ENCODE measurements around the gene USP24.
"Not testable (repeated sequence)": the region's sequence is repeated elsewhere in the genome, so short reads cannot be mapped to it uniquely, and the experiment has no call there.

Gene USP24

DNA sequence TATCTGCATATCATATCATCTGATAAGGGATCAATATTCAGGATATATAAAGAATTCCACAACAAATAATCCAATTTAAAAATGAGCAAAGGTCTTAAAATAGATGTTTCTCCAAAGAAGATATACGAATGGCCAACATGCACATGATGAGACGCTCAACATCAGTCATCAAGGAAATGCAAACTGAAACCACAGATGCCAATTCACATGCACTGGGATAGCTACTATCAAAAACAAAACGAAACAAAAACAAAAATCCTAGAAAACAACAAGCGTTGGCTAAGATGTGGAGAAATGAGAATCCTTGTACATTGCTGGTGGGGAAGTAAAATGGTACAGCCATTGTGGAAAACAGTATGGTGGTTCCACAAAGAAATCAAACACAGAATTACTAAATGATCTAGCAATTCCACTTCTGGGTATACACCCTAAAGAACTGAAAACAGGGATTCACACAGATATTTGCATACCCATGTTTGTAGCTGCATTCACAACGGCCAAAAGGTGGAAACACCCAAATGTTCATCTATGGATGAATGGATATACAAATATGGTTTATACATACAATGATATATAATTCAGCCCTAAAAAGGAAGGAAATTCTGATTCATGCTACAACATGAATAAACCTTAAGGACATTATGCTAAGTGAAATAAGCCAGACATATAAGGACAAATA lies 96.4 kb downstream of the USP24 start:
- DNase-seq (ENCODE audit: low read depth in 2 of 2): no peak

DNA sequence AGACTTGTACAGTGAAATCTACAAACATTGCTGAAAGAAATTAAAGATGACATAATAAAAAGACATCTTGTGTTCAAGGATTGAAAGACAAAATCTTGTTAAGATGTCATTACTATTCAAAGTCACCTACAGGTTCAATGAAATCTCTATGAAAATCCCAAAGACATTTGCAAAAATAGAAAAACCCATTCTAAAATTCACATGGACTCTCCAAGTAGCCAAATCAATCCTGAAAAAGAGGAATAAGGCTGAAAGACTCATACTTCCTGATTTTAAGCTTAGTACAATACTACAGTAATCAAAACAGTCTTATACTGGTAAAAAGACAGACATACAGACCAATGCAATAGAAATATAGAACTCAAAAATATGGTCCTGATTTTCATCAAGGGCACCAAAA lies 97.2 kb downstream of the USP24 start:
- no peak for DNase-seq (ENCODE audit: low read depth in 2 of 2)

DNA sequence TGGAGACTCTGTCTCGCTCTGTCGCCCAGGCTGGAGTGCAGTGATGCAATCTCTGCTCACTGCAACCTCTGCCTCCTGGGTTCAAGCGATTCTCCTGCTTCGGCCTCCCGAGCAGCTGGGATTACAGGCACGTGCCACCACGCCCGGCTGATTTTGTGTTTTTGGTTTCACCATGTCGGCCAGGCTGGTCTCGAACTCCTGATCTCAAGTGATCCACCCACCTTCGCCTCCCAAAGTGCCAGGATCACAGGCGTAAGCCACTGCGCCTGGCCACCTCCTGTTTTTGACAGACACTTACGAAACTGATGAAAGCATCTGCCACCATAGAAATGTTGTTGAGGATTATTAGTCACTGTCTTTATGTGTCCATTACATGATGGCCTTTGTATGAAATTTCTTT lies 106.2 kb downstream of the USP24 start:
- not testable (repeated sequence) for DNase-seq (ENCODE audit: low read depth in 2 of 2)

DNA sequence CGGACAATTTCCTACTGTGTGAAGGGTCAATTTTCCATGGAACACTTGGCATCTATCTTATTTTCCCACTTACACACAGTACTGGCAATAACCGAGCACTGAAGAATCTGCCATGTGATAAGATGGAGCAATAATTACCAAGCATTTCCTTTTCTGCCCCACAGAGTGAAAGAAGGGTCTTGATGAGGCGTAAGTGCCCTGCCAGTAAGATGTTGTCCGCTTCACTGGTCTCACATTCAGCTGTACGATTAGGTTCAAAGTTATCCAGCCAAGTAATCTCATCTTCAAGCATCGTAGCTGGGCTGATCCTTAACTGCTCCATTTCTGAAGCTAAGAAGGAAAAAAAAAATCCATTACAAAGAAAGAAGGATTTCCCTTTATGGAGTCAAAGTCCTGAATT lies 108.1 kb downstream of the USP24 start:
- DNase-seq (ENCODE audit: low read depth in 2 of 2): no peak

DNA sequence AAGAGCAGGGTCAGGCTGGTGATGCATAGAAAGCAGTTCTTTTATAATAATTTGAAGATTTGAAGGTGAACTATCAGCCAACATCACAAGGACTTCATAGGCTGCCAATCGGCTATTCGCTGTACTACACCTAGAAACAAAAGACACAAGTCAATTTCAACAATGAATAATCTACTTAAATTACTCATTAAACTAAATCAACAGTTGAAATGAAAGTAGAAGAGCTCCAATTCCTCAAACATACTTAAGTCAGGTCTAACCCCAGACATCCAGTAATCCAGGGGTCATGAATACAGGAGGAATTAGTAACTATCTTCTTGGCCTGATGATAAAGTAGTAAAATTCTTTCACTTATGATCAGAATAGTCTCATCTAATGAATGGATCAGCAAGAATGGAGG lies 111.3 kb downstream of the USP24 start:
- no peak for DNase-seq (ENCODE audit: low read depth in 2 of 2)

GRCh38 chr1:55095095-55095494 lies 120.1 kb downstream of the USP24 start:
- no peak for DNase-seq (ENCODE audit: low read depth in 2 of 2)

GRCh38 chr1:55092475-55092874 lies 122.7 kb downstream of the USP24 start:
- DNase-seq (ENCODE audit: low read depth in 2 of 2): no peak

DNA sequence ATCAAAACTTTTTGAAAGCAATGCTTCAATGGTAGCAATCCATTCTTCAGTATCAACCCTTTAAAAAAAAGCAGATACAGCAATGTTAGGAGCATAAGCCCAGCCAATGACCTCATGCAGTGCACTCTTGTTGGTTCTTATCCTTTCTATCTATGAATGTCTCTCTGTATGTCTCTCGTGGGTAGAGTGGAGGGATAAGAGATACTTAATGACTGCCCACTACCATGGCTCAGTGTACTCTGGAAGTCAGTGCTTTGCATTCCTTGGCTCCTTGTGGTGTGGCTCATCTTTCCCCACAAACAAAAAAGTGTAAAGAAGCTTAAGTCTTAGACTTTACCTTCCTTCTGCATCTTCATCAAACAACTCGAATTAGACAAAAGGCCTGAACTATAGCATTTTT lies 125.5 kb downstream of the USP24 start:
- no peak for DNase-seq (ENCODE audit: low read depth in 2 of 2)

- DNase-seq (ENCODE audit: low read depth in 2 of 2): no peak
Observed at GRCh38 chr1:55088413-55088812, 126.8 kb downstream of the USP24 start.

GRCh38 chr1:55087439-55087838 lies 127.7 kb downstream of the USP24 start:
- no peak for DNase-seq (ENCODE audit: low read depth in 2 of 2)

GRCh38 chr1:55084257-55084656 lies 130.9 kb downstream of the USP24 start:
- no peak for DNase-seq (ENCODE audit: low read depth in 2 of 2)

DNA sequence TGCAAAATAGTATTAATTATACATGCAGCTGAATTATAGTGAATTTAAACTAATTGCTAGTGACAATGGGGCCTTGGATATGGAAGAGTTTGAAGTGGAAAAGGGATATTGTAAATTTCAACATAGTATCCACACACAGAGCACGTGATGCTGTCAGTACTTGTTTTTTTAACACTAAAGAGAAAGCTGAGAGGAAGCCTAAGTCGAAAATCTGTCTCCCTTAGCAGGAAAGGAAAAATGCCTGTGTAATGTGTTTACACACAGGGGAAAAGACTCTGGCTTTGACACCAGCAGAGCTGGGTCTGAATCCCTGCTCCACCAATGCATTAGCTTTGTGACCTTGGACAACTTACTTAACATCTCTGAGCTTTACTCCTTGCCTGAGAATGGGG lies 133.3 kb downstream of the USP24 start:
- no peak for DNase-seq (ENCODE audit: low read depth in 2 of 2)

GRCh38 chr1:55081188-55081904 lies 133.8 kb downstream of the USP24 start:
- DNase-seq (ENCODE audit: low read depth in 2 of 2): peak; percentile 20 to 24

- DNase-seq (ENCODE audit: low read depth in 2 of 2): no peak
Observed at GRCh38 chr1:55079651-55080050, 135.5 kb downstream of the USP24 start.

GRCh38 chr1:55078470-55078869 lies 136.7 kb downstream of the USP24 start:
- DNase-seq (ENCODE audit: low read depth in 2 of 2): no peak

- DNase-seq (ENCODE audit: low read depth in 2 of 2): no peak
Observed at GRCh38 chr1:55076356-55076755, 138.8 kb downstream of the USP24 start.

GRCh38 chr1:55074455-55074854 lies 140.7 kb downstream of the USP24 start:
- DNase-seq (ENCODE audit: low read depth in 2 of 2): no peak

GRCh38 chr1:55073187-55073916 lies 141.8 kb downstream of the USP24 start:
- DNase-seq (ENCODE audit: low read depth in 2 of 2): no peak

DNA sequence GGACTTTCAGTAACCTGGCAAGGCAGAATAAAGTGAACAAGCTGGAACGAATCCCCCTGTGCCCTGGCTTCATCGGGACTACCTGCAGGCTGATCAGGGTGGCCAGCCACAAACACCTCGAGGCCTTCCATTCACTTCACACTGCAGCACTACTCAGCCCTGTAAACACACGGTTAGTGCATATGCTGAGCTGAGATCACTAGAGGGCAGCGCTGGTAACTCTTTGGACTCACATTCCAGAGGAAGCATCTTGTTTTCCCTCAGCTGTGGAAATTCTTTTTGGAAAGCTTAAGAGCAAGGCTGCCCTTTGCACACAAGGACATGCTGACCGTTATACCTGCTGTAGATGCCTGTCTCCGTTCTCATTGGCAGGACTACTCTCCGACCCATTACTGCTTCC lies 143.7 kb downstream of the USP24 start:
- DNase-seq (ENCODE audit: low read depth in 2 of 2): peak in 1 of 2 experiments; percentile 17

GRCh38 chr1:55070293-55071164 lies 144.6 kb downstream of the USP24 start:
- no peak for DNase-seq (ENCODE audit: low read depth in 2 of 2)

- DNase-seq (ENCODE audit: low read depth in 2 of 2): no peak
Observed at GRCh38 chr1:55069280-55069679, 145.9 kb downstream of the USP24 start.

- no peak for DNase-seq (ENCODE audit: low read depth in 2 of 2)
Observed at GRCh38 chr1:55068638-55069037, 146.5 kb downstream of the USP24 start.
